Measurements from ENCODE around the gene WLS.

The WLS gene

GRCh38 chr1:68185743-68186142, 46.6 kb downstream of the WLS start:
- Histone ChIP-seq H3K4me3 (ENCODE audit: insufficient read depth, low read length, poor library complexity, severe bottlenecking) (no peak overlapping the region), H3F3A (ENCODE audit: insufficient read depth) (no peaks in the 10 kb centered on the region), H3K9me2 (replicated peaks; ENCODE audit: insufficient read depth, low read length) (no peaks in the 10 kb centered on the region), H3K9ac (ENCODE audit: low read length) (no peak overlapping the region), H3K9me3 (ENCODE audit: insufficient read depth, low read length) (no peaks in the 10 kb centered on the region), H3K79me2 (ENCODE audit: insufficient read depth, low read length) (no peaks in the 10 kb centered on the region), H3K27me3 (ENCODE audit: low read length) (no peaks in the 10 kb centered on the region), H3K27ac (ENCODE audit: low read depth, low read length) (no peak overlapping the region), H4K20me1 (ENCODE audit: low read depth, low read length) (no peaks in the 10 kb centered on the region), H3K4me2 (ENCODE audit: low read depth, low read length, poor library complexity, severe bottlenecking) (no peak overlapping the region), H2AFZ (ENCODE audit: low read depth, low read length, severe bottlenecking) (no peak overlapping the region), H3K36me3 (ENCODE audit: low read length) (no peaks in the 10 kb centered on the region)
- TF ChIP-seq EZH2phosphoT487 (conservative IDR thresholded peaks at IDR 0.05; ENCODE audit: low read length) (no peak), CTCF (IDR thresholded peaks at IDR 0.05; ENCODE audit: insufficient read depth, low read length, poor library complexity, severe bottlenecking) (no peak)

- Histone ChIP-seq H3K36me3 (ENCODE audit: low read length) (no peaks in the 10 kb centered on the region), H3K4me3 (ENCODE audit: insufficient read depth, low read length, poor library complexity, severe bottlenecking) (no peak overlapping the region)
Observed at GRCh38 chr1:68183895-68184294, 48.4 kb downstream of the WLS start.

GRCh38 chr1:68181165-68181556, 51.2 kb downstream of the WLS start:
- Histone ChIP-seq H3K36me3 (ENCODE audit: low read length) (no peaks in the 10 kb centered on the region), H3K4me3 (ENCODE audit: insufficient read depth, low read length, poor library complexity, severe bottlenecking) (no peak overlapping the region), H2AFZ (ENCODE audit: low read depth, low read length, severe bottlenecking) (no peak overlapping the region), H3K9me2 (replicated peaks; ENCODE audit: insufficient read depth, low read length) (no peaks in the 10 kb centered on the region), H3F3A (ENCODE audit: insufficient read depth) (no peaks in the 10 kb centered on the region), H4K20me1 (ENCODE audit: low read depth, low read length) (no peaks in the 10 kb centered on the region), H3K79me2 (ENCODE audit: insufficient read depth, low read length) (no peaks in the 10 kb centered on the region), H3K27ac (ENCODE audit: low read depth, low read length) (no peak overlapping the region), H3K4me2 (ENCODE audit: low read depth, low read length, poor library complexity, severe bottlenecking) (no peak overlapping the region), H3K9ac (ENCODE audit: low read length) (no peak overlapping the region), H3K27me3 (ENCODE audit: low read length) (no peaks in the 10 kb centered on the region), H3K9me3 (ENCODE audit: insufficient read depth, low read length) (no peaks in the 10 kb centered on the region)
- TF ChIP-seq CTCF (IDR thresholded peaks at IDR 0.05; ENCODE audit: insufficient read depth, low read length, poor library complexity, severe bottlenecking) (no peak), EZH2phosphoT487 (conservative IDR thresholded peaks at IDR 0.05; ENCODE audit: low read length) (no peak)

More at GRCh38 chr1:68183895-68184294, 48.4 kb downstream of the WLS start:
- Histone ChIP-seq H3K9ac (ENCODE audit: low read length) (no peak overlapping the region), H3K4me2 (ENCODE audit: low read depth, low read length, poor library complexity, severe bottlenecking) (no peak overlapping the region), H4K20me1 (ENCODE audit: low read depth, low read length) (no peaks in the 10 kb centered on the region), H3K27me3 (ENCODE audit: low read length) (no peaks in the 10 kb centered on the region), H3K9me3 (ENCODE audit: insufficient read depth, low read length) (no peaks in the 10 kb centered on the region), H3F3A (ENCODE audit: insufficient read depth) (no peaks in the 10 kb centered on the region), H2AFZ (ENCODE audit: low read depth, low read length, severe bottlenecking) (no peak overlapping the region), H3K9me2 (replicated peaks; ENCODE audit: insufficient read depth, low read length) (no peaks in the 10 kb centered on the region), H3K27ac (ENCODE audit: low read depth, low read length) (no peak overlapping the region), H3K79me2 (ENCODE audit: insufficient read depth, low read length) (no peaks in the 10 kb centered on the region)
- TF ChIP-seq EZH2phosphoT487 (conservative IDR thresholded peaks at IDR 0.05; ENCODE audit: low read length): no peak
- no peak for TF ChIP-seq CTCF (IDR thresholded peaks at IDR 0.05; ENCODE audit: insufficient read depth, low read length, poor library complexity, severe bottlenecking)

Measured in SU-DHL-6 (cell line).